Liver (tissue), 9 donors: ENCODE results near the gene DSCAM. TPM values are rescaled to one million over a fixed set of nuclear protein-coding genes. Genes with fewer than 3 reads are reported as not detected.

Experiments used
- DNase-seq: peaks from one replicate; pipeline ENCODE4 v3.0.0-alpha.2; 2017; ENCODE audit warnings: low spot score
- H3K27ac ChIP-seq, 2 donors: one replicate each; pipeline ENCODE4 v1.7.0; 2013; ENCODE audit warnings: inconsistent platforms in 2 of 2, low read length in 2 of 2, control low read depth in 1 of 2, low read depth in 1 of 2, mild to moderate bottlenecking in 1 of 2
- H3K27me3 ChIP-seq, 4 donors: one replicate each; pipeline versions ENCODE4 v1.6.1 to v1.7.0; 2013; ENCODE audit warnings: low read length in 3 of 4, inconsistent platforms in 1 of 4, mild to moderate bottlenecking in 1 of 4, moderate library complexity in 1 of 4; ENCODE audit not compliant: control insufficient read depth in 4 of 4, insufficient read depth in 4 of 4
- H3K36me3 ChIP-seq, 4 donors: one replicate each; pipeline versions ENCODE4 v1.6.1 to v1.7.0; 2013; ENCODE audit warnings: low read length in 3 of 4, mild to moderate bottlenecking in 3 of 4, low read depth in 1 of 4, moderate library complexity in 1 of 4; ENCODE audit not compliant: control insufficient read depth in 4 of 4, insufficient read depth in 3 of 4
- H3K4me1 ChIP-seq, 4 donors: one replicate each; pipeline versions ENCODE4 v1.6.1 to v1.7.0; 2013; ENCODE audit warnings: low read length in 3 of 4, mild to moderate bottlenecking in 3 of 4, moderate library complexity in 1 of 4; ENCODE audit not compliant: control insufficient read depth in 4 of 4, insufficient read depth in 4 of 4
- H3K4me3 ChIP-seq, 3 donors: one replicate each; pipeline versions ENCODE4 v1.6.1 to v1.7.0; 2013; ENCODE audit warnings: low read length in 3 of 3, control low read depth in 1 of 3, low read depth in 1 of 3, mild to moderate bottlenecking in 1 of 3
- H3K9ac ChIP-seq, 2 donors: one replicate each; pipeline ENCODE4 v1.7.0; 2013; ENCODE audit warnings: low read length in 2 of 2, mild to moderate bottlenecking in 2 of 2, moderate library complexity in 2 of 2, control low read depth in 1 of 2, low read depth in 1 of 2
- H3K9me3 ChIP-seq, 4 donors: one replicate each; pipeline versions ENCODE4 v1.6.1 to v1.7.0; 2013; ENCODE audit warnings: low read length in 3 of 4; ENCODE audit not compliant: control insufficient read depth in 4 of 4
- EGR1 ChIP-seq, 2 donors: IDR thresholded peaks; 2 replicates each; pipeline ENCODE4 v1.6.1; 2016 to 2018; ENCODE audit warnings: antibody characterized with exemption in 2 of 2, low read depth in 2 of 2
- FOXA1 ChIP-seq: IDR thresholded peaks from 2 replicates; pipeline ENCODE4 v1.6.1; 2016; ENCODE audit warnings: antibody characterized with exemption
- FOXA2 ChIP-seq: IDR thresholded peaks from 2 replicates; pipeline ENCODE4 v1.6.1; 2016; ENCODE audit warnings: antibody characterized with exemption
- GABPA ChIP-seq, 2 donors: IDR thresholded peaks in 1 of 2; conservative IDR thresholded peaks in 1 of 2; 2 replicates each; pipeline ENCODE4 v1.6.1; 2016; ENCODE audit warnings: antibody characterized with exemption in 2 of 2, mild to moderate bottlenecking in 1 of 2, moderate library complexity in 1 of 2
- HNF4A ChIP-seq, 2 donors: conservative IDR thresholded peaks; 2 replicates each; pipeline ENCODE4 v1.6.1; 2016; ENCODE audit warnings: antibody characterized with exemption in 2 of 2, mild to moderate bottlenecking in 2 of 2
- HNF4G ChIP-seq: IDR thresholded peaks from 2 replicates; pipeline ENCODE4 v1.6.1; 2016; ENCODE audit warnings: antibody characterized with exemption
- JUND ChIP-seq, 2 donors: IDR thresholded peaks; 2 replicates each; pipeline ENCODE4 v1.6.1; 2016; ENCODE audit warnings: antibody characterized with exemption in 2 of 2
- NR2F2 ChIP-seq: IDR thresholded peaks from 2 replicates; pipeline ENCODE4 v1.6.1; 2016; ENCODE audit warnings: antibody characterized with exemption
- RAD21 ChIP-seq, 2 donors: IDR thresholded peaks; 2 replicates each; pipeline ENCODE4 v1.6.1; 2016; ENCODE audit warnings: antibody characterized with exemption in 2 of 2, mild to moderate bottlenecking in 2 of 2
- RXRA ChIP-seq, 2 donors: IDR thresholded peaks; 2 replicates each; pipeline ENCODE4 v1.6.1; 2017 to 2018; ENCODE audit warnings: antibody characterized with exemption in 2 of 2, mild to moderate bottlenecking in 1 of 2
- SP1 ChIP-seq: IDR thresholded peaks from 2 replicates; pipeline ENCODE4 v1.6.1; 2018; ENCODE audit warnings: antibody characterized with exemption, mild to moderate bottlenecking
- TAF1 ChIP-seq: conservative IDR thresholded peaks from 2 replicates; pipeline ENCODE4 v1.6.1; 2016; ENCODE audit warnings: antibody characterized with exemption, mild to moderate bottlenecking
- YY1 ChIP-seq: IDR thresholded peaks from 2 replicates; pipeline ENCODE4 v1.6.1; 2016; ENCODE audit warnings: antibody characterized with exemption, mild to moderate bottlenecking
- WGBS: extraction: QIAGEN DNeasy Blood & Tissue Kit; methylation state at CpG from one replicate; pipeline ENCODE4 v1.1.7; 2013; 5-methylcytosine and 5-hydroxymethylcytosine counted together
- polyA plus RNA-seq, 2 donors: library from polyadenylated mRNA; stranded (reverse) in 1 of 2; unstranded in 1 of 2; fragments of 200-250 nt in 1 of 2; fragments of >200 nt in 1 of 2; fragmentation: Nextera tagmentation in 1 of 2; extraction: Ambion mirVana in 1 of 2; gene quantifications; one replicate each; pipeline versions ENCODE4 v1.2.1 to v1.2.3, GENCODE V29; 2013 to 2015
- total RNA-seq, 2 donors: library from RNA; depleted of rRNA; stranded (reverse); fragments of >200 nt; gene quantifications; one replicate each; pipeline ENCODE4 v1.2.3, GENCODE V29; 2014
- TF ChIP-seq, protein P1 (sequence below): fragments of 150-350 bp; IDR thresholded peaks from 2 replicates; pipeline ENCODE4 v1.5.1; 2017; ENCODE audit warnings: improper control_type of control experiment, low read depth, low read length; ENCODE audit not compliant: missing input control
- TF ChIP-seq, protein P2 (sequence below): IDR thresholded peaks from 2 replicates; pipeline ENCODE4 v1.6.1; 2016; ENCODE audit warnings: antibody characterized with exemption, mild to moderate bottlenecking
- TF ChIP-seq, protein P3 (sequence below): IDR thresholded peaks from 2 replicates; pipeline ENCODE4 v1.6.1; 2016; ENCODE audit warnings: antibody characterized with exemption
- TF ChIP-seq, protein P4 (sequence below): IDR thresholded peaks from 2 replicates; pipeline ENCODE4 v1.6.1; 2016; ENCODE audit warnings: antibody characterized with exemption
- donor health status: healthy.
- donor health status: healthy.
- donor health status: healthy.
- donor health status: healthy.
- donor health status: healthy.

DSCAM gene
- total and polyA plus RNA-seq, 4 donors: 0.02 to 0.23 (median 0.10) TPM

DNA sequence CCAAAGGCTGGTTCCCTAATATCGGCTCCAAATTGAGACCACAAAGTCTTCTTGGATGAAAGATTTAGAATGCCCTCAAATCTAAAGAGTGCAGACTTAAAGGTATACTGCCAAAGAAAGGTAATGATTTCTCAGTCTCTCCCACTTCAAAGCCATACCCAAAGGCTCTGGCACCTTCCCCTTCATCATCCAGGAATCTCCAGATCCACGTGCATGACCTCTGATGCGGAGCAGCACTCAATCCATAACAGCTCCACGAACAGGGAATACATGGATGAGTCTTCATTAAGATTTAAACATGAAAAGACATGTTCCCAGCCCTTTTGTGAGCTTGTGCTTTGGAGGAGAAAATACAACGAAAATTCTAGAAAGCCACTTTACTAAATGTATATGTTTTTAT lies 453.9 kb downstream of the DSCAM start:
- H3K27ac ChIP-seq: no peak overlapping the region

DNA sequence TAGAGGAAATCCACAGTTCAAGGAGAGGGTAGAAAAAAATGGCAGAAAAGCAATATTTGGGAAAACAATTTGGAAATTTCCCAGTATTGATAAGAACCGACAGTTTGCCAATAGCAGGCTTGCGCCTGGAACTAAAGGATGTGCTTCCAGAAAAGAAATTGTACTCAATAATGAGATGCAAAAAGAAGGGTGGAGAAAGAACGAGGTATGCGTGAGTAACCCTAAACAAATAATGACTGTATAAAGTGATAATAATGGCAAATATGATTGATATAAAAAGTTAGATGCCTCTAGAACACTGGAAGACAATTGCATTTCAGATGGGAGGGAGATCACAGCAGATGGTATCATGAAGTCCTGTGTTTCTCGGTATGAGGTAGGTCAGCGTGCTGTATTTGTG lies 458.9 kb downstream of the DSCAM start:
- H3K27ac ChIP-seq: no peak overlapping the region
- WGBS: 62% methylated on average over 6 of the region's 6 CpGs
- TF ChIP-seq FOXA2: no peak
- no peak for TF ChIP-seq HNF4A (conservative IDR thresholded peaks at IDR 0.05)
- TF ChIP-seq, protein P1, sequence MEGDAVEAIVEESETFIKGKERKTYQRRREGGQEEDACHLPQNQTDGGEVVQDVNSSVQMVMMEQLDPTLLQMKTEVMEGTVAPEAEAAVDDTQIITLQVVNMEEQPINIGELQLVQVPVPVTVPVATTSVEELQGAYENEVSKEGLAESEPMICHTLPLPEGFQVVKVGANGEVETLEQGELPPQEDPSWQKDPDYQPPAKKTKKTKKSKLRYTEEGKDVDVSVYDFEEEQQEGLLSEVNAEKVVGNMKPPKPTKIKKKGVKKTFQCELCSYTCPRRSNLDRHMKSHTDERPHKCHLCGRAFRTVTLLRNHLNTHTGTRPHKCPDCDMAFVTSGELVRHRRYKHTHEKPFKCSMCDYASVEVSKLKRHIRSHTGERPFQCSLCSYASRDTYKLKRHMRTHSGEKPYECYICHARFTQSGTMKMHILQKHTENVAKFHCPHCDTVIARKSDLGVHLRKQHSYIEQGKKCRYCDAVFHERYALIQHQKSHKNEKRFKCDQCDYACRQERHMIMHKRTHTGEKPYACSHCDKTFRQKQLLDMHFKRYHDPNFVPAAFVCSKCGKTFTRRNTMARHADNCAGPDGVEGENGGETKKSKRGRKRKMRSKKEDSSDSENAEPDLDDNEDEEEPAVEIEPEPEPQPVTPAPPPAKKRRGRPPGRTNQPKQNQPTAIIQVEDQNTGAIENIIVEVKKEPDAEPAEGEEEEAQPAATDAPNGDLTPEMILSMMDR: no peak
- no peak for TF ChIP-seq NR2F2
- TF ChIP-seq HNF4G: no peak
- TF ChIP-seq EGR1 (IDR thresholded peaks at IDR 0.05; ENCODE audit: low read depth in 2 of 2): no peak
- TF ChIP-seq, protein P2, sequence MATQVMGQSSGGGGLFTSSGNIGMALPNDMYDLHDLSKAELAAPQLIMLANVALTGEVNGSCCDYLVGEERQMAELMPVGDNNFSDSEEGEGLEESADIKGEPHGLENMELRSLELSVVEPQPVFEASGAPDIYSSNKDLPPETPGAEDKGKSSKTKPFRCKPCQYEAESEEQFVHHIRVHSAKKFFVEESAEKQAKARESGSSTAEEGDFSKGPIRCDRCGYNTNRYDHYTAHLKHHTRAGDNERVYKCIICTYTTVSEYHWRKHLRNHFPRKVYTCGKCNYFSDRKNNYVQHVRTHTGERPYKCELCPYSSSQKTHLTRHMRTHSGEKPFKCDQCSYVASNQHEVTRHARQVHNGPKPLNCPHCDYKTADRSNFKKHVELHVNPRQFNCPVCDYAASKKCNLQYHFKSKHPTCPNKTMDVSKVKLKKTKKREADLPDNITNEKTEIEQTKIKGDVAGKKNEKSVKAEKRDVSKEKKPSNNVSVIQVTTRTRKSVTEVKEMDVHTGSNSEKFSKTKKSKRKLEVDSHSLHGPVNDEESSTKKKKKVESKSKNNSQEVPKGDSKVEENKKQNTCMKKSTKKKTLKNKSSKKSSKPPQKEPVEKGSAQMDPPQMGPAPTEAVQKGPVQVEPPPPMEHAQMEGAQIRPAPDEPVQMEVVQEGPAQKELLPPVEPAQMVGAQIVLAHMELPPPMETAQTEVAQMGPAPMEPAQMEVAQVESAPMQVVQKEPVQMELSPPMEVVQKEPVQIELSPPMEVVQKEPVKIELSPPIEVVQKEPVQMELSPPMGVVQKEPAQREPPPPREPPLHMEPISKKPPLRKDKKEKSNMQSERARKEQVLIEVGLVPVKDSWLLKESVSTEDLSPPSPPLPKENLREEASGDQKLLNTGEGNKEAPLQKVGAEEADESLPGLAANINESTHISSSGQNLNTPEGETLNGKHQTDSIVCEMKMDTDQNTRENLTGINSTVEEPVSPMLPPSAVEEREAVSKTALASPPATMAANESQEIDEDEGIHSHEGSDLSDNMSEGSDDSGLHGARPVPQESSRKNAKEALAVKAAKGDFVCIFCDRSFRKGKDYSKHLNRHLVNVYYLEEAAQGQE: no peak
- TF ChIP-seq RAD21 (IDR thresholded peaks at IDR 0.05): no peak
- no peak for TF ChIP-seq JUND (IDR thresholded peaks at IDR 0.05)
- TF ChIP-seq GABPA (IDR thresholded peaks at IDR 0.05 in 1 of 2, conservative IDR thresholded peaks at IDR 0.05 in 1 of 2): no peak
- TF ChIP-seq TAF1: no peak
- no peak for TF ChIP-seq SP1

More for the DNA sequence above, 453.9 kb downstream of the DSCAM start:
- no peak for DNase-seq
- no peaks in the 10 kb centered on the region for H3K4me1 ChIP-seq
- 74% methylated on average over 5 of the region's 5 CpGs for WGBS
- no peaks in the 10 kb centered on the region for H3K36me3 ChIP-seq
- peaks cover 0 to 2% (median 0%) of the 10 kb centered on the region in 4 donors for H3K27me3 ChIP-seq
- no peaks in the 10 kb centered on the region for H3K9me3 ChIP-seq
- H3K9ac ChIP-seq: no peak overlapping the region
- TF ChIP-seq RAD21 (IDR thresholded peaks at IDR 0.05) (no peak), SP1 (no peak), FOXA1 (no peak), YY1 (no peak), TAF1 (no peak), EGR1 (IDR thresholded peaks at IDR 0.05; ENCODE audit: low read depth in 2 of 2) (no peak), GABPA (IDR thresholded peaks at IDR 0.05 in 1 of 2, conservative IDR thresholded peaks at IDR 0.05 in 1 of 2) (no peak), HNF4G (no peak), FOXA2 (no peak), NR2F2 (no peak), RXRA (IDR thresholded peaks at IDR 0.05) (no peak), HNF4A (conservative IDR thresholded peaks at IDR 0.05) (no peak)
- TF ChIP-seq, protein P1: no peak
- TF ChIP-seq, protein P3, sequence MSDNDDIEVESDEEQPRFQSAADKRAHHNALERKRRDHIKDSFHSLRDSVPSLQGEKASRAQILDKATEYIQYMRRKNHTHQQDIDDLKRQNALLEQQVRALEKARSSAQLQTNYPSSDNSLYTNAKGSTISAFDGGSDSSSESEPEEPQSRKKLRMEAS: no peak
- TF ChIP-seq, protein P2: no peak
- TF ChIP-seq, protein P4, sequence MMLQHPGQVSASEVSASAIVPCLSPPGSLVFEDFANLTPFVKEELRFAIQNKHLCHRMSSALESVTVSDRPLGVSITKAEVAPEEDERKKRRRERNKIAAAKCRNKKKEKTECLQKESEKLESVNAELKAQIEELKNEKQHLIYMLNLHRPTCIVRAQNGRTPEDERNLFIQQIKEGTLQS: no peak
- no peak overlapping the region for H3K4me3 ChIP-seq

More for the DNA sequence above, 458.9 kb downstream of the DSCAM start:
- H3K36me3 ChIP-seq: no peaks in the 10 kb centered on the region
- no peak overlapping the region for H3K9ac ChIP-seq
- no peak for DNase-seq
- no peaks in the 10 kb centered on the region for H3K9me3 ChIP-seq
- H3K4me1 ChIP-seq: peaks cover 0 to 5% (median 0%) of the 10 kb centered on the region in 4 donors
- no peak overlapping the region for H3K4me3 ChIP-seq
- peaks cover 0 to 5% (median 0%) of the 10 kb centered on the region in 4 donors for H3K27me3 ChIP-seq
